Measurements from ENCODE around the gene OXER1.

GRCh38 chr2:42808301-42808700 lies 44.4 kb upstream of the OXER1 start:
- TF ChIP-seq EP300 (IDR thresholded peaks at IDR 0.05): no peak
- no peak for TF ChIP-seq CTCF (IDR thresholded peaks at IDR 0.05)
